Mucosa of rectum (tissue), 2 donors: ENCODE data around the gene HAPLN2.

ENCODE experiments used
- H3K27ac ChIP-seq, 2 donors: one replicate each; pipeline ENCODE4 v1.7.0; 2013; ENCODE audit warnings: inconsistent platforms in 2 of 2, low read depth in 2 of 2, low read length in 2 of 2
- H3K27me3 ChIP-seq, 2 donors: one replicate each; pipeline ENCODE4 v1.7.0; 2013; ENCODE audit warnings: low read length in 2 of 2; ENCODE audit not compliant: control insufficient read depth in 2 of 2, insufficient read depth in 2 of 2
- H3K36me3 ChIP-seq, 2 donors: one replicate each; pipeline ENCODE4 v1.7.0; 2013; ENCODE audit warnings: low read length in 2 of 2; ENCODE audit not compliant: control insufficient read depth in 2 of 2, insufficient read depth in 2 of 2
- H3K4me1 ChIP-seq, 2 donors: one replicate each; pipeline ENCODE4 v1.7.0; 2013; ENCODE audit warnings: low read length in 2 of 2, mild to moderate bottlenecking in 1 of 2; ENCODE audit not compliant: control insufficient read depth in 2 of 2, insufficient read depth in 2 of 2
- H3K4me3 ChIP-seq, 2 donors: one replicate each; pipeline ENCODE4 v1.7.0; 2013; ENCODE audit warnings: low read length in 2 of 2
- H3K9ac ChIP-seq, 2 donors: one replicate each; pipeline ENCODE4 v1.7.0; 2013; ENCODE audit warnings: low read length in 2 of 2, low read depth in 1 of 2, mild to moderate bottlenecking in 1 of 2
- H3K9me3 ChIP-seq, 2 donors: one replicate each; pipeline ENCODE4 v1.7.0; 2013; ENCODE audit warnings: low read length in 2 of 2; ENCODE audit not compliant: control insufficient read depth in 2 of 2
- donor health status: healthy.
- donor health status: Normal muscosa, but diverticular disease.

Gene HAPLN2

GRCh38 chr1:156591432-156592157 is 27.6 kb upstream of the HAPLN2 start, which contains the start of gene NAXE:
Gene NAXE, plus strand, starts transcription at chr1:156591776. Its CDS starts 29 bp downstream, at chr1:156591805.
- peak within 1 kb of the TSS; percentile 66 to 96 for H3K4me3 ChIP-seq
- H3K4me1 ChIP-seq = peaks cover 11 to 12% of the 10 kb centered on the region in 2 donors
- H3K27me3 ChIP-seq = no peaks in the 10 kb centered on the region
- H3K36me3 ChIP-seq = peaks cover 12 to 30% of the 10 kb centered on the region in 2 donors
- no peaks in the 10 kb centered on the region for H3K9me3 ChIP-seq
- H3K27ac ChIP-seq = peak within 1 kb of the TSS; percentile 81 to 88
- H3K9ac ChIP-seq = peak within 1 kb of the TSS; percentile 79 to 96

GRCh38 chr1:156592158-156592909 is 26.9 kb upstream of the HAPLN2 start:
- Histone ChIP-seq H3K9me3 (no peaks in the 10 kb centered on the region), H3K4me1 (peaks cover 11 to 12% of the 10 kb centered on the region in 2 donors), H3K27me3 (no peaks in the 10 kb centered on the region), H3K36me3 (peaks cover 16 to 37% of the 10 kb centered on the region in 2 donors), H3K27ac (peak overlapping the region; percentile 81 to 88), H3K9ac (peak overlapping the region; percentile 79 to 86), H3K4me3 (peak overlapping the region; percentile 66 to 81)

GRCh38 chr1:156592910-156593660 is 26.1 kb upstream of the HAPLN2 start:
- peaks cover 11 to 12% of the 10 kb centered on the region in 2 donors for H3K4me1 ChIP-seq
- no peak overlapping the region for H3K4me3 ChIP-seq
- no peaks in the 10 kb centered on the region for H3K9me3 ChIP-seq
- peaks cover 23 to 44% of the 10 kb centered on the region in 2 donors for H3K36me3 ChIP-seq
- no peak overlapping the region for H3K27ac ChIP-seq
- H3K9ac ChIP-seq = peak overlapping the region in 1 of 2 donors; percentile 14
- no peaks in the 10 kb centered on the region for H3K27me3 ChIP-seq

GRCh38 chr1:156593661-156593989 is 25.6 kb upstream of the HAPLN2 start:
- H3K27ac ChIP-seq = no peak overlapping the region
- no peaks in the 10 kb centered on the region for H3K9me3 ChIP-seq
- H3K36me3 ChIP-seq = peaks cover 27 to 48% of the 10 kb centered on the region in 2 donors
- no peaks in the 10 kb centered on the region for H3K27me3 ChIP-seq
- H3K4me1 ChIP-seq = peaks cover 11 to 12% of the 10 kb centered on the region in 2 donors
- peak overlapping the region in 1 of 2 donors; percentile 14 for H3K9ac ChIP-seq
- no peak overlapping the region for H3K4me3 ChIP-seq

GRCh38 chr1:156594190-156594589 is 25.0 kb upstream of the HAPLN2 start:
- H3K27ac ChIP-seq = no peak overlapping the region
- H3K9me3 ChIP-seq = no peaks in the 10 kb centered on the region
- H3K27me3 ChIP-seq = no peaks in the 10 kb centered on the region
- H3K4me1 ChIP-seq = peaks cover 11 to 12% of the 10 kb centered on the region in 2 donors
- no peak overlapping the region for H3K4me3 ChIP-seq
- no peak overlapping the region for H3K9ac ChIP-seq
- peaks cover 27 to 48% of the 10 kb centered on the region in 2 donors for H3K36me3 ChIP-seq

- Histone ChIP-seq H3K4me1 (peaks cover 11 to 12% of the 10 kb centered on the region in 2 donors), H3K9ac (no peak overlapping the region), H3K4me3 (no peak overlapping the region), H3K9me3 (no peaks in the 10 kb centered on the region), H3K27me3 (no peaks in the 10 kb centered on the region), H3K36me3 (peaks cover 27 to 48% of the 10 kb centered on the region in 2 donors), H3K27ac (no peak overlapping the region)
Observed at GRCh38 chr1:156595016-156595415, 24.2 kb upstream of the HAPLN2 start.

GRCh38 chr1:156596426-156596825 is 22.8 kb upstream of the HAPLN2 start:
- Histone ChIP-seq H3K27me3 (no peaks in the 10 kb centered on the region), H3K36me3 (peaks cover 27 to 48% of the 10 kb centered on the region in 2 donors), H3K9me3 (no peaks in the 10 kb centered on the region), H3K27ac (no peak overlapping the region), H3K4me1 (peaks cover 9 to 11% of the 10 kb centered on the region in 2 donors), H3K9ac (no peak overlapping the region), H3K4me3 (no peak overlapping the region)

- H3K9me3 ChIP-seq = no peaks in the 10 kb centered on the region
- peaks cover 8% of the 10 kb centered on the region in 2 donors for H3K4me1 ChIP-seq
- peaks cover 26 to 46% of the 10 kb centered on the region in 2 donors for H3K36me3 ChIP-seq
- H3K4me3 ChIP-seq = no peak overlapping the region
- H3K9ac ChIP-seq = no peak overlapping the region
- H3K27me3 ChIP-seq = no peaks in the 10 kb centered on the region
- H3K27ac ChIP-seq = no peak overlapping the region
Observed at GRCh38 chr1:156598125-156598524, 21.1 kb upstream of the HAPLN2 start.

- Histone ChIP-seq H3K27ac (no peak overlapping the region), H3K27me3 (no peaks in the 10 kb centered on the region), H3K36me3 (peaks cover 21 to 44% of the 10 kb centered on the region in 2 donors), H3K4me1 (peaks cover 8% of the 10 kb centered on the region in 2 donors), H3K4me3 (no peak overlapping the region), H3K9ac (no peak overlapping the region), H3K9me3 (no peaks in the 10 kb centered on the region)
Observed at GRCh38 chr1:156598731-156599432, 20.3 kb upstream of the HAPLN2 start.
